Muscle layer of duodenum (tissue), 2 donors: Measurements from ENCODE around the gene LRRC2.

Experiments used
- H3K27ac ChIP-seq: one replicate; pipeline ENCODE4 v1.7.0; 2013; ENCODE audit warnings: mild to moderate bottlenecking, low read length
- H3K27me3 ChIP-seq: one replicate; pipeline ENCODE4 v1.7.0; 2013; ENCODE audit warnings: low read depth, mild to moderate bottlenecking, control low read depth, low read length
- H3K36me3 ChIP-seq, 2 donors: one replicate each; pipeline ENCODE4 v1.7.0; 2013; ENCODE audit warnings: low read length in 2 of 2, control low read depth in 1 of 2, mild to moderate bottlenecking in 1 of 2; ENCODE audit not compliant: insufficient read depth in 2 of 2, control insufficient read depth in 1 of 2
- H3K4me1 ChIP-seq, 2 donors: one replicate each; pipeline ENCODE4 v1.7.0; 2013; ENCODE audit warnings: low read length in 2 of 2, mild to moderate bottlenecking in 2 of 2, control low read depth in 1 of 2, moderate library complexity in 1 of 2; ENCODE audit not compliant: insufficient read depth in 2 of 2, control insufficient read depth in 1 of 2
- H3K4me3 ChIP-seq, 2 donors: one replicate each; pipeline ENCODE4 v1.7.0; 2013; ENCODE audit warnings: low read length in 2 of 2, low read depth in 1 of 2, mild to moderate bottlenecking in 1 of 2
- H3K9me3 ChIP-seq, 2 donors: one replicate each; pipeline ENCODE4 v1.7.0; 2013; ENCODE audit warnings: low read length in 2 of 2, control low read depth in 1 of 2, mild to moderate bottlenecking in 1 of 2; ENCODE audit not compliant: control insufficient read depth in 1 of 2
- donor health status: healthy.

The LRRC2 gene

DNA sequence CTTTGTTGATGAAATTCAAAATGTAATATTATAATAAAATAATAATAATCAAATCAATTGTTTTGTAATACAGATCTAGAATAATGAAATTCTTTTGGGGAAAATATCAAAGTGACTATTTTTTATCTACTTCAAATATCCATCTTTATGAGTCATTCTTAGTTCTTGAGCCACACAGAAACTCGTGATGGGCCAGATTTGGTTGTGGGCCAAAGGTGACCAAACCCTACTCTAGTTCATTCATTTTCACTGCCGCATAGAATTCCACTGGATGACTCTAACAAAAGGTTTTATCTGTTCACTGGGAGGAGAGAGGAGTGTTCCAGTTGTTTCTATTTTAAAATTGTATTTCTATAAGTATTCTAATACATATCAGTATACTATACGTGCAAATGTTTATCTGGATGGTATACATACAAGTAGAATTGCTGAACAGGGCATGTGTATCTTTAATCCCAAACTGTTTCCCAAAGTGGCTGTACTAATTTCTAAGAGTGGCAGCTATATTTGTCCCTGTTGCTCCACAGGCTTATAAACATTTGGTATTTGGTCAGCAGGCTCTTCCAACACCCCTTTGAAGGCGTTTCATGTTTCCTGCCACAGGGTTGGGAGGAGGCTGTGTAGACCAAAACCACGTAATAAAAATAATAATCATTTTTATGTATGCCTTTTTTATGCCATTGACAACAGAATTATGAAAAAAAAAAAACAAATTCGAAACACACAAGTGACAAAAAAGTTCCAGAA, 75.6 kb downstream of the LRRC2 start:
- Histone ChIP-seq H3K4me3 (no peak overlapping the region), H3K4me1 (peaks cover 0 to 5% of the 10 kb centered on the region in 2 donors), H3K27ac (no peak overlapping the region), H3K9me3 (no peaks in the 10 kb centered on the region), H3K36me3 (no peaks in the 10 kb centered on the region), H3K27me3 (no peaks in the 10 kb centered on the region)

DNA sequence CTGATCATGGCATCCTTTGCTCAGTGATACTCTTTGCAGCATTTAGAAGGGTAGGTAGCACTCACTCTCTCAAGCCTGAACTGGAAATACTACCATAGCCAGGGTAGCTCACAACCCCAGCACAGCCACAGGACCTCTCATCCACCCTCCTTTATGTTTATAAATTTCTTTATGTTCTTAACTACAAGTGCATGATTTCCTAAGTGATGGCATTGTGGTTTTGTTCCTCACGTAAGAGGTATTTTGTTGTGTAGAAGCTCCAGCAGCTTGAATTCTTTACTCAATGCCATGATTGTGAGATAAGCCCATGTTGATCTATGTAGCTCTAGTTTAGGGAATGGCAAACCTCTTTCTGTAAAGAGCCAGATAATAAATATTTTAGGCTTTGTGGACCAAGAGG, 76.2 kb downstream of the LRRC2 start:
- H3K4me3 ChIP-seq: no peak overlapping the region
- H3K27ac ChIP-seq: no peak overlapping the region
- no peaks in the 10 kb centered on the region for H3K36me3 ChIP-seq
- H3K27me3 ChIP-seq: no peaks in the 10 kb centered on the region
- peaks cover 0 to 5% of the 10 kb centered on the region in 2 donors for H3K4me1 ChIP-seq
- H3K9me3 ChIP-seq: no peaks in the 10 kb centered on the region

DNA sequence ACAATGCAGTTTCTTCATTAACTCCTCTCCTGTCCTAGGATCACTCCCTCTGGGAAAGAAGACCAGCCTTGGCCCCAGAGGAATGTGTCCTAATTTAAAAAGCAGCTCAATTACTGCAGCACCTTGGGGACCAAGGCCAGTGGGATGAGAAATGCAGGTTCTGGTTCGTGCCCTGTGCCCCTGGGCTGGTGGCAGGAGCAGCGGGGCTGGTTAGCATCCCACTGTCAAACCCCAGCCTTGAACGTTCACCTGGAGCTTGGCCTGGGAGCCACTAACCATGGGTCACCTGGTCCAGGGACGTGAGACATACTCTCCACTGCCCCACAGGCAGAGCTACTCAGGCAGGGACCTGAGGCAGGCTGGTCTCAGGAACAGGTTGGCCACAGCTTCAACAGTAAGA, 76.7 kb downstream of the LRRC2 start:
- Histone ChIP-seq H3K4me3 (no peak overlapping the region), H3K9me3 (no peaks in the 10 kb centered on the region), H3K27me3 (no peaks in the 10 kb centered on the region), H3K27ac (no peak overlapping the region), H3K36me3 (no peaks in the 10 kb centered on the region), H3K4me1 (peaks cover 0 to 5% of the 10 kb centered on the region in 2 donors)

DNA sequence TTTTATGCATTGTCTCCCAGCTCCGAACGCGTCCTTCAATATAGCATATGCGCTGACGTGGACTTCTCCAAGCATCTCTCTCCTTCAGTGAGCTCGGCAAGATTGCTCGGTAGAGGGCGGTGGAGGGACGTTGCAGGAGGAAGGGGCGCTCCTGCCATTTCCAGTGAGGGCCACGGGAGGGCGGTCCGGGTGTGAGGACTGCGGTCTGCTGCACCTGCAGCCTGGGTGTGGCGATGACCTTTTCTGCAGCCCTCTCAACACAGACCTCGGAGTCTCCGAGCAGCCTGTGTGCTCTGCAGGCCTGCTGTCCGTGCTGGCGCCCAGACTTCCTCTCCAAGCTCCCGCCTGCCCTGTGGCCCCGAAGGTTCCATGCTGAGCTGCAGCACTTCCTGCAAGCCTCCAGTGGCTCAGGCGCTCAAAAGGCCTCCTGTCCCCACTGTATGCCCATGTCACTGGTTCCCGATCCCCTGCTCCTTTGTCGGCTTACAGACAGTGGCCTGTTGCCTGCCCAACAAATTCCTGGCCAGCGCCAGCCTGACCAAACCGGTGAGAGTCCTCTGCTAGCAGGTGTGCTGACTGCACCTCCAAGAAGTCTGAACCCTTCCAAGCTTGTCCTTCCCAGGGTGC, 77.3 kb downstream of the LRRC2 start:
- no peak overlapping the region for H3K27ac ChIP-seq
- H3K27me3 ChIP-seq: no peaks in the 10 kb centered on the region
- H3K4me3 ChIP-seq: no peak overlapping the region
- peaks cover 0 to 5% of the 10 kb centered on the region in 2 donors for H3K4me1 ChIP-seq
- no peaks in the 10 kb centered on the region for H3K9me3 ChIP-seq
- H3K36me3 ChIP-seq: no peaks in the 10 kb centered on the region

DNA sequence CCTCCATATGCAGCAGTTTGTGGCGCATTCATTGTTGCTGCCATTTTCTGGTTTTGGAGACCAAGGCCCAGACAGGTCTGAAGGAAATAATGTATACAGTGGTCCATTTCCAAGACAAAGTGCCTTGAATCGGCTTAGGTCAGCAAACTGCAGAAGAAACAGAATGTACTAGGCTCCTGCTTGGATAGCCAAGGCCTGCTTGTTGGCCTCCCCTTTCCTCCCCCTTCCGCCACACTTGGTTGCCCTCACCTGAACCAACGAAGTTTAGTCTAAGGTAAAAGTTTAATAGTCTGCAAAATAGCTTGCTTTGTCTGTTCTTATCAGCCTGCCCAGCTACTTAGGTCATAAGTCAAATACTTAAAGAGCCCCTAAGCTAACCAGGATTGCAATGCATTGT, 80.3 kb downstream of the LRRC2 start:
- Histone ChIP-seq H3K4me3 (no peak overlapping the region), H3K27me3 (no peaks in the 10 kb centered on the region), H3K4me1 (peaks cover 0 to 5% of the 10 kb centered on the region in 2 donors), H3K9me3 (no peaks in the 10 kb centered on the region), H3K36me3 (no peaks in the 10 kb centered on the region), H3K27ac (no peak overlapping the region)

DNA sequence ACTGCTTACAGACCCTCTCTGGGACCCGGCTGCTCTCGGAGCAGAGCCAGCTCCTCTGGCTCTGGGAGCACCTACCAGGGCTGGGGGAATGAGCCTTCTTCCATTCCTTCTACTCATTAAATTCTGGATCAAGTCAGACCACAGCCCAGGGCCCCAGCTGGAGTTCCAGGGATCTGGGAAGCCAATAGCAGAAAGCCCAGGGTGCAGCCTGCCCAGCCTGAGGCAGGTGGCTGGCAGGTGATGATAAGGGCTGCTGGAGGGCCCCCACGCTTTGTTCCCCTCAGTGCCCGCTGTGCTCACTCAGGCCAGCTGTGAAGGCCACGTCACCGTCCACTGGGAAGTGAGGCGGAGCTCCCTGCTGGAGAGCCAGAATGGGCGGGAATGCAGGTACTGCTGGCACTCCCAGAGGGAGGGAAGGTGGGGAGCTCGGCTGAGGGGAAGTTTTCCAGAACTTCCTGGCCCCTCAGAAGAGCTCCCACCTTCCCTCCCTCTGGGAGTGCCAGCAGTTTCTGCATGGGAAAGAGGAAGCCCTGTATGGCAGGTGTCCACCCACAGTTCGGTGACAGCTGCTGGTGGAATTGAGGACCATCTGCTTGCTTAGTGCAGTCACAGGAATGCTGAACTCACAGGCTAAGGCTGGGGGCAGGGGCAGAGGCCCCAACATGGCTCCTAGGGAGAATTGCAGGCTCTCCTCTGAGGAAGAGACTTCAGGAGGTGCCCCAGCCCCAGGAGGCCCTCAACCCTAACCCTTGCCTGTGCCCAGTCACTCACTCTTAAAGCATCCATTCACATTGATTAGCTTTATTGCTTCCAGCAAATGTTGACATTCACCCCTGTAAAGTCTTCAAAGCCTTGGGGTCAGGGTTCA, 81.0 kb downstream of the LRRC2 start:
- no peaks in the 10 kb centered on the region for H3K36me3 ChIP-seq
- no peak overlapping the region for H3K4me3 ChIP-seq
- H3K9me3 ChIP-seq: no peaks in the 10 kb centered on the region
- no peaks in the 10 kb centered on the region for H3K27me3 ChIP-seq
- H3K4me1 ChIP-seq: peaks cover 0 to 5% of the 10 kb centered on the region in 2 donors
- no peak overlapping the region for H3K27ac ChIP-seq

DNA sequence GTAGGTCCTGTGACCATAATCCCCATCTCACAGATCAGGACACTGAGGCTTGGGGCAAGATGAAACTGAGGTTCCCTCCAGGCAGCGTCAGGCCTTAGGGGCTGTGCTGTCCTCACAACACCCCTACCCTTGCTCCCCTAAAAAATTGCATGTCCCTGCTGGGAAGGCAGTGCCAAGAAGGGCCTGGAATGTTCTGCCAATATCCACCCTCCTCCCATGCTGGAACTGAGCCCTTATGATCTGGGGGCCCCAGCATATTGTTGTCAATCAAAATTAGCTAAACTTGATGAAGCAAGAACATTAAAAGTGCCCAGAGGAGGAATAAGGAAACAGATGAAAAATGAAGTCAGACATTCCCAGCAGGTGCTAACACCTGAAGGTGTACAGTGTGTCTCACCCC, 81.7 kb downstream of the LRRC2 start:
- Histone ChIP-seq H3K4me3 (no peak overlapping the region), H3K36me3 (no peaks in the 10 kb centered on the region), H3K4me1 (peaks cover 0 to 5% of the 10 kb centered on the region in 2 donors), H3K9me3 (no peaks in the 10 kb centered on the region), H3K27me3 (no peaks in the 10 kb centered on the region), H3K27ac (no peak overlapping the region)

DNA sequence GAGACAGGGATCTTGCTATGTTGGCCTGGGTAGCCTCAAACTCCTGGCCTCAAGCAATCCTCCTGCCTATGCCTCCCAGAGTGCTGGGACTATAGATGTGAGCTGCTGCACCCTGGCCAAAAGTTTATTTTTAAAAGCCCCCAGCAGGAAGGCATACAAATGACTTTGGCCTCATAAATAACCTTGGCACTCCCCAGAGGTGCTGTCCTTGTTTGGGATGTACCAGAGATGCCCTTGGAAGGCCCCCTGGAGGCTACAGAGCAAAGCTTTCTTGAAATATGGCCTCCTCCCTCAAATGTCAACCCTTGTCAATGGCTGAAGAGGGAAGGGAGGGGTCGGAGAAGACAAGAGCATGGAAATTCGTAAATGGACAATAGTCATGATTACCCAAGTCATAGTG, 82.3 kb downstream of the LRRC2 start:
- Histone ChIP-seq H3K27me3 (no peaks in the 10 kb centered on the region), H3K4me3 (no peak overlapping the region), H3K27ac (no peak overlapping the region), H3K4me1 (peaks cover 0 to 2% of the 10 kb centered on the region in 2 donors), H3K9me3 (no peaks in the 10 kb centered on the region), H3K36me3 (no peaks in the 10 kb centered on the region)

DNA sequence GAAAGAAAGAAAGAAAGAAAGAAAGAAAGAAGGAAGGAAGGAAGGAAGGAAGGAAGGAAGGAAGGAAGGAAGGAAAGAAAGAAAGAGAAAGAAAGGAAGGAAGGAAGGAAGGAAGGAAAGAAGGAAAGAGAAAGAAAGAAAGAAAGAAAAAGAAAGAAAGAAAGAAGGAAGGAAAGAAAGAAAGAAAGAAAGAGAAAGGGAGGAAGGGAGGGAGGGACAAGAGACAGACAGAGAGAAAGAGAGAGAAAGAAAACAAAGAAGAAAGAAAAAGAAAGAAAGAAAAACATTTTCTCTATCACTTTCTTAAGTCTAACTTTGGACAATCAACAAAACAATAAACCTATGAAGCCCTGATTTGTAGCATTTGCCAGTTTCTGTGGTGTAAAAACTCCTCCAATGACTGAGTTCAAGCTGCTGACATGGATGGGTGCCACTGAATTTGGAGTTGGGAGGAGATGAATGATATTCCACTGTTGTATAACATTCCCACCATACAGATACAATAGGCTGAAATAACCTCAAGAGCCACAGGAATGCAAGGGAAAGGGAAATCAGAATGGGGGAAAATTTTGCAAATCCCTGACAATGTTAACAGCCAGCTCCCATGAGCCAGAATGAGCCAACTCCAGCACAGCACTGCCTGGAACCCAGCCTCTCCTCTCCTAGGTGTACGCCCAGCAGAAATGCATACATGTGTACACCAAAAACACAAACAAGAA, 83.3 kb downstream of the LRRC2 start:
- Histone ChIP-seq H3K4me3 (no peak overlapping the region), H3K4me1 (no peaks in the 10 kb centered on the region), H3K9me3 (no peaks in the 10 kb centered on the region), H3K27me3 (no peaks in the 10 kb centered on the region), H3K27ac (no peak overlapping the region), H3K36me3 (no peaks in the 10 kb centered on the region)

DNA sequence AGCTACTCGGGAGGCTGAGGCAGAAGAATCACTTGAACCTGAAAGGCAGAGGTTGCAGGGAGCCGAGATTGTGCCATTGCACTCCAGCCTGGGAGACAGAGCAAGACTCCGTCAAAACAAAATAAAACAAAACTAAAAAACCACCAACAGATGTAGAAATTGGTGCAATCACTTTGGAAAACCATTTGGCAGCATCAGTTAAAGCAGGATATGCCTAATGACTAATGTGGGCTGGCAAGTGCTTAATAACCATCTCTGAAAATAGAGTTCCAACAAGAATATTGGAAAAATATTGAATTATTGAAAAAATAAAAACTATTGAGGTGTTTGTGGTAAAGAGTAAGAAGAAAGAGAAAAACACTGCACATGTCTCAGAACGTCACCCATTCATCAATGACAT, 84.5 kb downstream of the LRRC2 start:
- no peaks in the 10 kb centered on the region for H3K9me3 ChIP-seq
- no peak overlapping the region for H3K4me3 ChIP-seq
- H3K4me1 ChIP-seq: no peaks in the 10 kb centered on the region
- H3K27ac ChIP-seq: no peak overlapping the region
- no peaks in the 10 kb centered on the region for H3K36me3 ChIP-seq
- H3K27me3 ChIP-seq: no peaks in the 10 kb centered on the region
